K562 (cell line): Measurements from ENCODE around the gene DUS1L. TPM values are rescaled to one million over a fixed set of nuclear protein-coding genes. Genes with fewer than 3 reads are reported as not detected.

Experiments
- ARID4B ChIP-seq: sonication (generic); formaldehyde crosslinking; IDR thresholded peaks from 2 replicates; pipeline ENCODE4 v1.8.0; 2022; ENCODE audit warnings: mild to moderate bottlenecking, missing genetic modification reagents
- CTCF ChIP-seq, 3 experiments: IDR thresholded peaks in 2 of 3; conservative IDR thresholded peaks in 1 of 3; 2 replicates each; pipeline ENCODE4 v1.5.1; 2011 to 2012; ENCODE audit warnings: low read length in 3 of 3, mild to moderate bottlenecking in 3 of 3, control low read depth in 2 of 3, improper control_type of control experiment in 1 of 3, inconsistent platforms in 1 of 3, low read depth in 1 of 3, mixed read lengths in 1 of 3, moderate library complexity in 1 of 3; ENCODE audit not compliant: insufficient read depth in 2 of 3
- CTCFL ChIP-seq: IDR thresholded peaks from 2 replicates; pipeline ENCODE4 v1.6.1; 2011; ENCODE audit warnings: borderline replicate concordance, low read depth, mild to moderate bottlenecking, moderate library complexity, low read length; ENCODE audit not compliant: insufficient read depth, poor library complexity, severe bottlenecking
- ERF ChIP-seq: fragments of 450-650 bp; formaldehyde crosslinking; IDR thresholded peaks from 2 replicates; pipeline ENCODE4 v1.4.0; 2020; ENCODE audit warnings: mild to moderate bottlenecking, mixed read lengths
- HDAC1 ChIP-seq, 2 experiments: fragments of 450-650 bp; IDR thresholded peaks; 2 replicates each; pipeline ENCODE4 v1.6.1; 2016 to 2017; ENCODE audit warnings: inconsistent platforms in 1 of 2, mild to moderate bottlenecking in 1 of 2, moderate library complexity in 1 of 2
- HDGF ChIP-seq: fragments of 450-650 bp; IDR thresholded peaks from 2 replicates; pipeline ENCODE4 v1.6.1; 2016
- MYC ChIP-seq, 2 experiments: fragments of 250-450 bp in 1 of 2; sonication (Bioruptor Pico) in 1 of 2; IDR thresholded peaks; 2 replicates each; pipeline versions ENCODE4 v1.5.1 to v1.6.1; 2012 to 2021; ENCODE audit warnings: low read depth in 2 of 2, borderline replicate concordance in 1 of 2, improper control_type of control experiment in 1 of 2, low read length in 1 of 2, mild to moderate bottlenecking in 1 of 2, moderate library complexity in 1 of 2
- PML ChIP-seq: IDR thresholded peaks from 2 replicates; pipeline ENCODE4 v1.6.1; 2012; ENCODE audit warnings: low read length, inconsistent platforms
- PTBP1 ChIP-seq: fragments of 200-400 bp; formaldehyde crosslinking; IDR thresholded peaks from 2 replicates; pipeline ENCODE4 v1.6.1; 2017; ENCODE audit warnings: low read depth, low read length
- RB1 ChIP-seq: fragments of 450-650 bp; IDR thresholded peaks from 2 replicates; pipeline ENCODE4 v1.6.1; 2017; ENCODE audit warnings: low read depth, mild to moderate bottlenecking
- RBM14 ChIP-seq: fragments of 200-400 bp; formaldehyde crosslinking; IDR thresholded peaks from 2 replicates; pipeline ENCODE4 v1.6.1; 2018; ENCODE audit warnings: low read depth, mild to moderate bottlenecking, low read length, moderate library complexity, borderline replicate concordance; ENCODE audit not compliant: insufficient read depth
- SMARCC2 ChIP-seq: fragments of 450-650 bp; IDR thresholded peaks from 2 replicates; pipeline ENCODE4 v1.6.1; 2017; ENCODE audit warnings: antibody characterized with exemption, moderate library complexity, mild to moderate bottlenecking, low read depth
- SMC3 ChIP-seq: conservative IDR thresholded peaks from 2 replicates; pipeline ENCODE4 v1.6.1; 2011; ENCODE audit warnings: low read depth, low read length, improper control_type of control experiment; ENCODE audit not compliant: insufficient read depth
- polyA plus RNA-seq, 8 experiments: library from polyadenylated mRNA; depleted of rRNA in 4 of 8; stranded (reverse) in 5 of 8; unstranded in 3 of 8; fragments of >200 nt; fragmentation: Nextera tagmentation in 2 of 8; fragmentation: Illumina TruSeq in 1 of 8; extraction: Ambion mirVana in 2 of 8; extraction: Trizol in 1 of 8; gene quantifications; 2 replicates each; pipeline versions ENCODE4 v1.2.1 to v1.2.3, GENCODE V29; 2011 to 2014; ENCODE audit warnings: inconsistent platforms in 1 of 8, missing spikeins in 1 of 8
- total RNA-seq, 7 experiments: library from RNA; depleted of rRNA in 6 of 7; stranded (reverse); fragments of >200 nt in 6 of 7; fragmentation: Illumina TruSeq in 2 of 7; extraction: Trizol in 2 of 7; gene quantifications; 2 replicates each; pipeline versions ENCODE4 v1.2.1 to v1.2.3, GENCODE V29; 2011 to 2021; ENCODE audit warnings: low replicate concordance in 1 of 7
- TF ChIP-seq, protein P1 (sequence below), 3 experiments: fragments of 200-800 bp in 1 of 3; sonication (Bioruptor generic) in 1 of 3; sonication (generic) in 1 of 3; formaldehyde crosslinking in 1 of 3; IDR thresholded peaks; 2 replicates each; pipeline versions ENCODE4 v1.6.1 to v1.8.0; 2016 to 2022; ENCODE audit warnings: mild to moderate bottlenecking in 2 of 3, missing compliant biosample characterization in 2 of 3, missing genetic modification characterization in 2 of 3, missing genetic modification reagents in 1 of 3

The DUS1L gene
- total and polyA plus RNA-seq, 9 of the 15 experiments (the other 6 are each of a cell fraction or from before 2014, with no cell fraction given) = 7.8 to 210 (median 83.9) TPM

DNA sequence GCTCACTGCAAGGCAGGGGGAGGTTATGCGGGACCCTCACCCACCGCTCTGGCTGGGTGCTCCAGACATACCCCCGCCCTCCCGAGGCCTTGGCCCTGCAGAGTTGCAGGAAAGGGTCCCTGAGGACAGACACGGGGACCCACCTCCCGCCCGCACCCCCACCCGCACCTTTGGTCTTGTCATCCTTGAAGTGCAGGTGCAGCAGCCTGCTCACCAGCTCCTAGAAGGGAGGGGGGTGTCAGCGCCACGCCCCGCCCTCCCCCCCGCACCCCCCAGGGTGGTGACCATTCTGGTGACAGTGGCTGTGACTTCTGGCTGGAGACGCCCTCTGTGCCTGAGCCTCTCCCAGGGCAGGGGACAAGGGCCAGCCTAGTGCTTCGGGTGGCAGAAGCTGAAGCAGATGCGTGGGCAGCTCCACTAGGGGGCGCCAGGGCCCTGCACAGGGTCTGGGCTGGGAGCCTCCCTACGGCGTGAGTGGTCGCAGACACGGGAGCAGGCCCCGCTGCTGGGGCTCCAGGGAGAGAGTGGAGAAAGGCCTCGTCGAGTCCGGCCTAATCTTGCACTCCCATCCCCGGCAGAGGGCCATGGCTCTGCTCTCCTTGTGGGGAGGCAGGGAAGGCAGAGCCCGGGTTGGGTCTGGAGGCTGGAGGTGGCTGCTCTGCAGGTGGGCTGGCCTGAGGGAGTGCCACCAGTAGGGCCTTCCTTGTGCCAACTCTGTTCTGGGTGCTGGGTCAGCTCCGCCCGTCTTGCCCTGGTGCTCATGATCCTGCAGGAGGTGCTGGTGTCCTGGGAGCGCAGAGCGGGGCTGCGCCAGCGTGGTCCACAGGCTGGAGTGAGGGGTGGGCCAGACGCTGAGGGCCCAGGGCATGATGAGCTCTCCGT, 45.7 kb downstream of the DUS1L start (continued):
- TF ChIP-seq HDGF = peak; percentile 84; the same call in 1 of the 2 replicates
- peak; percentile 77 to 85 (median 84) for TF ChIP-seq CTCF (IDR thresholded peaks at IDR 0.05 in 2 of 3, conservative IDR thresholded peaks at IDR 0.05 in 1 of 3; ENCODE audit: insufficient read depth in 2 of 3, low read depth in 1 of 3, low read length in 3 of 3)
- TF ChIP-seq CTCFL = peak; percentile 96
- no peak for TF ChIP-seq PML
- TF ChIP-seq HDAC1 (IDR thresholded peaks at IDR 0.05) = peak in 1 of 2 experiments; percentile 40; a peak in 2 of 4 replicates
- no peak for TF ChIP-seq SMARCC2
- TF ChIP-seq RBM14 = 0 out of 2 replicates have a peak, but pooled peaks have one; percentile 43
- TF ChIP-seq, protein P1, sequence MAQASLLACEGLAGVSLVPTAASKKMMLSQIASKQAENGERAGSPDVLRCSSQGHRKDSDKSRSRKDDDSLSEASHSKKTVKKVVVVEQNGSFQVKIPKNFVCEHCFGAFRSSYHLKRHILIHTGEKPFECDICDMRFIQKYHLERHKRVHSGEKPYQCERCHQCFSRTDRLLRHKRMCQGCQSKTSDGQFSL (CRISPR knock-in tag; IDR thresholded peaks at IDR 0.05) = peak; percentile 2; the same call in 1 of the 2 replicates
- TF ChIP-seq, protein P1 (tag; IDR thresholded peaks at IDR 0.05) = 0 out of 4 replicates have a peak, but pooled peaks of 1 of the 2 experiments have one; percentile 45
- TF ChIP-seq RB1 = 0 out of 2 replicates have a peak, but pooled peaks have one; percentile 30
- 0 out of 2 replicates have a peak, but pooled peaks have one; percentile 19 for TF ChIP-seq ERF
- peak; percentile 28; the same call in 1 of the 2 replicates for TF ChIP-seq MYC (IDR thresholded peaks at IDR 0.05; ENCODE audit: low read depth, low read length)
- TF ChIP-seq MYC (CRISPR knock-in tag; IDR thresholded peaks at IDR 0.05; ENCODE audit: borderline replicate concordance, low read depth) = no peak
- peak; percentile 34; the same call in 1 of the 2 replicates for TF ChIP-seq ARID4B (CRISPR knock-in tag)
- TF ChIP-seq SMC3 = peak; percentile 43; the same call in 1 of the 2 replicates
- peak; percentile 17; the same call in 1 of the 2 replicates for TF ChIP-seq PTBP1
